SU-DHL-6 (cell line): ENCODE measurements around the gene PNMA5.

ENCODE experiments used
- EZH2phosphoT487 ChIP-seq: fragments of 200-600 bp; sonication (generic), shearing (Covaris generic); conservative IDR thresholded peaks from 2 replicates; pipeline ENCODE4 v1.6.1; 2018; ENCODE audit warnings: mild to moderate bottlenecking, antibody characterized with exemption, low read length, moderate library complexity, mixed read lengths
- TF ChIP-seq, protein P1 (sequence below): fragments of 200-600 bp; sonication (generic); IDR thresholded peaks from one replicate; pipeline ENCODE4 v1.5.1; 2017; ENCODE audit warnings: antibody characterized with exemption, mild to moderate bottlenecking, low read length, moderate library complexity; ENCODE audit not compliant: insufficient read depth, poor library complexity, severe bottlenecking

DNA sequence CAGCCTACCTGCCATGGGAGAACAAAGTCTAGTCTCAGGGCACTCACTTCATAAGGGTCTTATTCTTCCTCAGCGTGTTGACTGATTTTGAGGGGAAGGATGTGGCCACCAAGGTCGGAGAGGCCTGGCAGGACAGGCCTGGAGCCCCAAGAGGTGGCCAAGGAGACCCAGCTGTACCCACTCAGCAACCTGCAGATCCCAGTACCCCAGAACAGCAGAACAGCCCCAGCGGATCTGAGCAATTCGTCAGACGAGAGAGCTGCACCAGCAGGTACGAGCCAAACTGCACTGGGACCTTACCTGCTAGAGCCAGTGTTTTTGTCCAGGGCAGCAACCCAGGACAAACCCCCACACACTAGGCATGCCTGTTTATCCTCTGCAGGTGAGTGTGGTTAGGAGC, 34.3 kb downstream of the PNMA5 start:
- TF ChIP-seq, protein P1, sequence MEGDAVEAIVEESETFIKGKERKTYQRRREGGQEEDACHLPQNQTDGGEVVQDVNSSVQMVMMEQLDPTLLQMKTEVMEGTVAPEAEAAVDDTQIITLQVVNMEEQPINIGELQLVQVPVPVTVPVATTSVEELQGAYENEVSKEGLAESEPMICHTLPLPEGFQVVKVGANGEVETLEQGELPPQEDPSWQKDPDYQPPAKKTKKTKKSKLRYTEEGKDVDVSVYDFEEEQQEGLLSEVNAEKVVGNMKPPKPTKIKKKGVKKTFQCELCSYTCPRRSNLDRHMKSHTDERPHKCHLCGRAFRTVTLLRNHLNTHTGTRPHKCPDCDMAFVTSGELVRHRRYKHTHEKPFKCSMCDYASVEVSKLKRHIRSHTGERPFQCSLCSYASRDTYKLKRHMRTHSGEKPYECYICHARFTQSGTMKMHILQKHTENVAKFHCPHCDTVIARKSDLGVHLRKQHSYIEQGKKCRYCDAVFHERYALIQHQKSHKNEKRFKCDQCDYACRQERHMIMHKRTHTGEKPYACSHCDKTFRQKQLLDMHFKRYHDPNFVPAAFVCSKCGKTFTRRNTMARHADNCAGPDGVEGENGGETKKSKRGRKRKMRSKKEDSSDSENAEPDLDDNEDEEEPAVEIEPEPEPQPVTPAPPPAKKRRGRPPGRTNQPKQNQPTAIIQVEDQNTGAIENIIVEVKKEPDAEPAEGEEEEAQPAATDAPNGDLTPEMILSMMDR, result no peak
- TF ChIP-seq EZH2phosphoT487, result no peak
